B cell (primary cell): ENCODE measurements around the gene COL25A1. TPM values are rescaled to one million over a fixed set of nuclear protein-coding genes. Genes with fewer than 3 reads are reported as not detected.

Experiments used
- ATAC-seq: fragments of 200-7000 bp; cut with Tn5 transposase; one replicate; pipeline ENCODE4 v1.10.0; 2021; ENCODE audit warnings: low read depth, mild to moderate bottlenecking, moderate number of reproducible peaks, moderate library complexity
- CTCF ChIA-PET: fragments of 350-600 bp; sonication (Branson Sonifier 250); formaldehyde crosslinking; loops from one replicate; lab custom pipeline; 2021; ENCODE audit warnings: antibody characterized with exemption, inconsistent platforms; lab: Charles Lee
- POLR2A ChIA-PET: fragments of 350-600 bp; sonication (Branson Sonifier 250); formaldehyde crosslinking; loops from one replicate; lab custom pipeline; 2021; ENCODE audit warnings: antibody characterized with exemption; lab: Charles Lee
- DNase-seq: peaks from one replicate; pipeline ENCODE4 v3.0.0; 2013
- H2AFZ ChIP-seq: 2 replicates; pipeline ENCODE4 v1.6.1; 2012; ENCODE audit warnings: mild to moderate bottlenecking, low read depth, low read length; ENCODE audit not compliant: insufficient read depth, poor library complexity, severe bottlenecking
- H3K27ac ChIP-seq, 2 donors: 1 replicate in 1 of 2; 2 replicates in 1 of 2; pipeline ENCODE4 v1.5.1; 2012 to 2013; ENCODE audit warnings: low read length in 2 of 2, mild to moderate bottlenecking in 2 of 2, moderate library complexity in 1 of 2
- H3K27me3 ChIP-seq, 4 experiments: fragments of 200-600 bp in 1 of 4; sonication (generic) in 1 of 4; replicated peaks in 1 of 4; 1 replicate in 2 of 4; 2 replicates in 2 of 4; pipeline versions ENCODE4 v1.6.1 to v1.7.0; 2013 to 2016; ENCODE audit warnings: low read length in 3 of 4, mild to moderate bottlenecking in 2 of 4, mixed read lengths in 1 of 4, moderate library complexity in 1 of 4; ENCODE audit not compliant: insufficient read depth in 4 of 4, control insufficient read depth in 3 of 4; ENCODE audit errors: control extremely low read depth in 1 of 4
- H3K36me3 ChIP-seq, 2 experiments: replicated peaks in 1 of 2; 1 replicate in 1 of 2; 2 replicates in 1 of 2; pipeline versions ENCODE4 v1.6.1 to v1.7.1; 2013; ENCODE audit warnings: low read length in 1 of 2; ENCODE audit not compliant: insufficient read depth in 2 of 2, control insufficient read depth in 1 of 2; ENCODE audit errors: control extremely low read depth in 1 of 2, extremely low read depth in 1 of 2
- H3K4me1 ChIP-seq, 2 donors: fragments of 200-600 bp in 1 of 2; sonication (generic) in 1 of 2; 1 replicate in 1 of 2; 2 replicates in 1 of 2; pipeline versions ENCODE4 v1.5.1 to v1.6.1; 2013 to 2017; ENCODE audit warnings: low read length in 2 of 2; ENCODE audit not compliant: control insufficient read depth in 2 of 2, insufficient read depth in 2 of 2
- H3K4me2 ChIP-seq: replicated peaks from 2 replicates; pipeline ENCODE3; 2012; ENCODE audit warnings: mild to moderate bottlenecking, low read depth, low read length; ENCODE audit not compliant: poor library complexity, severe bottlenecking
- H3K4me3 ChIP-seq, 5 experiments: fragments of 200-600 bp in 1 of 5; sonication (generic) in 1 of 5; 1 replicate in 3 of 5; 2 replicates in 2 of 5; pipeline versions ENCODE4 v1.5.1 to v1.7.0; 2011 to 2016; ENCODE audit warnings: low read length in 4 of 5, mild to moderate bottlenecking in 4 of 5, low read depth in 2 of 5, control low read depth in 1 of 5, moderate library complexity in 1 of 5; ENCODE audit not compliant: insufficient read depth in 1 of 5; ENCODE audit errors: control extremely low read depth in 1 of 5, extremely low read depth in 1 of 5
- H3K79me2 ChIP-seq: fragments of 200-600 bp; sonication (generic); one replicate; pipeline ENCODE4 v1.6.0; 2016; ENCODE audit warnings: low read length; ENCODE audit not compliant: control insufficient read depth, insufficient read depth
- H3K9ac ChIP-seq: fragments of 200-600 bp; sonication (generic); 2 replicates; pipeline ENCODE4 v1.6.1; 2017; ENCODE audit warnings: mild to moderate bottlenecking, low read length, moderate library complexity
- H3K9me3 ChIP-seq, 3 donors: one replicate each; pipeline versions ENCODE4 v1.6.1 to v1.7.1; 2013; ENCODE audit warnings: low read length in 2 of 3; ENCODE audit not compliant: control insufficient read depth in 2 of 3, insufficient read depth in 1 of 3; ENCODE audit errors: control extremely low read depth in 1 of 3
- H4K20me1 ChIP-seq: 2 replicates; pipeline ENCODE4 v1.6.0; 2012; ENCODE audit warnings: mild to moderate bottlenecking, low read length; ENCODE audit not compliant: insufficient read depth, control insufficient read depth, poor library complexity, severe bottlenecking
- H3K27ac Mint-ChIP-seq: one replicate; pipeline ENCODE4 v1.8.0; 2021; ENCODE audit warnings: mixed read lengths
- H3K27me3 Mint-ChIP-seq: one replicate; pipeline ENCODE4 v1.8.0; 2021; ENCODE audit warnings: mixed read lengths
- H3K4me1 Mint-ChIP-seq: one replicate; pipeline ENCODE4 v1.8.0; 2021; ENCODE audit warnings: mixed read lengths
- H3K4me3 Mint-ChIP-seq: one replicate; pipeline ENCODE4 v1.8.0; 2021; ENCODE audit warnings: mixed read lengths
- H3K9me3 Mint-ChIP-seq: one replicate; pipeline ENCODE4 v1.8.0; 2022; ENCODE audit warnings: mixed read lengths; ENCODE audit not compliant: insufficient read depth
- EZH2 ChIP-seq: IDR thresholded peaks from 2 replicates; pipeline ENCODE4 v1.6.1; 2012; ENCODE audit warnings: borderline replicate concordance, low read depth, mild to moderate bottlenecking, moderate library complexity, low read length; ENCODE audit not compliant: insufficient read depth, poor library complexity, severe bottlenecking
- WGBS: methylation state at CpG from one replicate; pipeline ENCODE4 v1.1.5; 2013; ENCODE audit warnings: missing lambda C conversion rate; ENCODE audit not compliant: insufficient coverage; 5-methylcytosine and 5-hydroxymethylcytosine counted together
- intact Hi-C: fragments of 100-400 bp; cut with micrococcal nuclease; formaldehyde crosslinking; loops from one replicate; pipeline ENCODE4 v1.10.0; 2022
- polyA plus RNA-seq: library from polyadenylated mRNA; depleted of rRNA; stranded (reverse); fragments of >200 nt; gene quantifications from 2 replicates; pipeline ENCODE4 v1.2.3, GENCODE V29; 2012
- total RNA-seq, 2 donors: library from RNA; stranded (reverse); fragments of 120-200 nt in 1 of 2; gene quantifications; 1 replicate in 1 of 2; 2 replicates in 1 of 2; pipeline versions ENCODE4 v1.2.3 to v1.2.4, GENCODE V29; 2013 to 2022
- TF ChIP-seq, protein P1 (sequence below): fragments of 200-600 bp; IDR thresholded peaks from one replicate; pipeline ENCODE4 v1.8.0; 2022; ENCODE audit warnings: antibody characterized with exemption, mild to moderate bottlenecking

COL25A1 gene
- total and polyA plus RNA-seq, 2 donors (not counting 1 experiment from before 2014, with no cell fraction given): not detected

DNA sequence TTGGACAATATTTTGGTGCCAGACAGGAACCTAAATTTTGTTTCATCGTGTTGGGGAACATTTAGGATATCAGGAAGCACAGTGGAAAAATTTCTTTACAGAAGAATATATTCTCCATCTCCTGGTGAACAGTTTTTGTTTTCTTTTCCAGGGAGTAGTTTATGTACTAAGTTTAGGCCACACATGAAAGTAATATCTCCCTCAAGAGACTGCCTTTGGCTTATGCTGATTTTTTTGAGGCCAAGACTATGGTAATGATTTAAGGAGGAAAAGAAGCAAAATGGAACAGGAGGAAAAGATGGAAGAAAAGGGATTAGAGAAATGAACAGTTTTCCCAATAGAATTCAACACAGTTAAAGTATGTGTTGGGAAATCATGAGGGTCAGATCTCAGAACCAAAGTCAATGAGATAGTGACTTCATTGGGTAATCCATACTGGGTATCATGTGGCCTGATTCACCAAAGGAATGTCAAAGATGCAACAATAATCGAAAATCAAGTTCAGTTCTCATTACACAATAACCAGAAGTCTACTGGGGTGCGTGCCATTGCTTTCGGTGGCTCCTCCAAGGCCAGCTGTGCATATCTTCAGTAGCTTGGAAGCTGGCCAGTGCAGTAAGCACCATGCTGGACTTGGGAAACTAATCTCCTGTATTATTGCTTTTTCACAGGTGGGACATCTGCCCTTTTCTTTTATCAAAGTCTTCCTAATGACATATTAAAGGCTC is 234.8 kb downstream of the COL25A1 start:
- WGBS: 86% methylated on average over 3 of the region's 4 CpGs

DNA sequence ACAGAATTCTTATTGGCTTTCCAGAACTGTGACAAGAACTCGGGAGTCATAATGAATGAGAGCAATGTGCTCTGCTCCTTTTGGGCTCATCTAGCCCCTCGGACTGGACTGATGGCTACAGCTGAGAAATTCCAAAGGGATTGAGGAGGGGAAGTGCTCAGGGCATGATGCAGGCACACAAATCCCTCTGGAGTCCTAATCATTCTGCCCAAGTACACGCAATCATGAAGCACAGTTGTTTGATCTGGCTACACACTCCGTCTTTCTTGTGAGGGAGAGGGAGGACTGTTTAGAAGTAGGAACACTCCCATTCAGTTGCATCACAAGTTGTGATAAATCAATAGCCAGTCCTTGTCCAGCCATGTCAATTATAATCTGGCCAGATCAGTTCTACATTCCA is 237.5 kb downstream of the COL25A1 start:
- no peaks in the 10 kb centered on the region for H3K4me1 Mint-ChIP-seq
- CTCF ChIA-PET: no interaction called here
- POLR2A ChIA-PET: no interaction called here
- H4K20me1 ChIP-seq: no peaks in the 10 kb centered on the region
- no peak overlapping the region for H3K9ac ChIP-seq
- no peaks in the 10 kb centered on the region for H3K4me1 ChIP-seq
- no peak overlapping the region for H2AFZ ChIP-seq
- H3K27me3 Mint-ChIP-seq: no peaks in the 10 kb centered on the region
- WGBS: 81% methylated on average over 2 of the region's 4 CpGs
- H3K27ac Mint-ChIP-seq: no peak overlapping the region
- H3K4me3 ChIP-seq: no peak overlapping the region
- peaks cover 0 to 2% (median 0%) of the 10 kb centered on the region in 4 experiments for H3K27me3 ChIP-seq
- TF ChIP-seq EZH2: no peak
- TF ChIP-seq, protein P1, sequence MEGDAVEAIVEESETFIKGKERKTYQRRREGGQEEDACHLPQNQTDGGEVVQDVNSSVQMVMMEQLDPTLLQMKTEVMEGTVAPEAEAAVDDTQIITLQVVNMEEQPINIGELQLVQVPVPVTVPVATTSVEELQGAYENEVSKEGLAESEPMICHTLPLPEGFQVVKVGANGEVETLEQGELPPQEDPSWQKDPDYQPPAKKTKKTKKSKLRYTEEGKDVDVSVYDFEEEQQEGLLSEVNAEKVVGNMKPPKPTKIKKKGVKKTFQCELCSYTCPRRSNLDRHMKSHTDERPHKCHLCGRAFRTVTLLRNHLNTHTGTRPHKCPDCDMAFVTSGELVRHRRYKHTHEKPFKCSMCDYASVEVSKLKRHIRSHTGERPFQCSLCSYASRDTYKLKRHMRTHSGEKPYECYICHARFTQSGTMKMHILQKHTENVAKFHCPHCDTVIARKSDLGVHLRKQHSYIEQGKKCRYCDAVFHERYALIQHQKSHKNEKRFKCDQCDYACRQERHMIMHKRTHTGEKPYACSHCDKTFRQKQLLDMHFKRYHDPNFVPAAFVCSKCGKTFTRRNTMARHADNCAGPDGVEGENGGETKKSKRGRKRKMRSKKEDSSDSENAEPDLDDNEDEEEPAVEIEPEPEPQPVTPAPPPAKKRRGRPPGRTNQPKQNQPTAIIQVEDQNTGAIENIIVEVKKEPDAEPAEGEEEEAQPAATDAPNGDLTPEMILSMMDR: no peak
- H3K9me3 Mint-ChIP-seq: no peaks in the 10 kb centered on the region
- DNase-seq (no peak), ATAC-seq (no peak)
- no peak overlapping the region for H3K27ac ChIP-seq
- H3K4me2 ChIP-seq: no peak overlapping the region
- intact Hi-C loops: no loop called here
- no peaks in the 10 kb centered on the region for H3K9me3 ChIP-seq
- no peaks in the 10 kb centered on the region for H3K36me3 ChIP-seq
- no peaks in the 10 kb centered on the region for H3K79me2 ChIP-seq
- no peak overlapping the region for H3K4me3 Mint-ChIP-seq

More for the DNA sequence above, 234.8 kb downstream of the COL25A1 start:
- H3K27me3 ChIP-seq: no peaks in the 10 kb centered on the region
- H3K79me2 ChIP-seq: no peaks in the 10 kb centered on the region
- H3K36me3 ChIP-seq: no peaks in the 10 kb centered on the region
- H3K4me1 ChIP-seq: no peaks in the 10 kb centered on the region
- ChIA-PET POLR2A (no interaction called here), CTCF (interaction anchor here (0.6 kb wide), 1 partner anchor 17 kb away, joined by 3 read pairs; no protein-coding TSS in a partner anchor)
- H3K9me3 Mint-ChIP-seq: no peaks in the 10 kb centered on the region
- no peaks in the 10 kb centered on the region for H3K27me3 Mint-ChIP-seq
- no peak overlapping the region for H3K27ac ChIP-seq
- DNase-seq: no peak
- H2AFZ ChIP-seq: no peak overlapping the region
- H3K4me1 Mint-ChIP-seq: no peaks in the 10 kb centered on the region
- no peak overlapping the region for H3K27ac Mint-ChIP-seq
- H3K4me3 ChIP-seq: no peak overlapping the region
- no peaks in the 10 kb centered on the region for H4K20me1 ChIP-seq
- no peaks in the 10 kb centered on the region for H3K9me3 ChIP-seq
- intact Hi-C loops: no loop called here
- TF ChIP-seq EZH2: no peak
- TF ChIP-seq, protein P1: no peak
- no peak overlapping the region for H3K9ac ChIP-seq
- H3K4me3 Mint-ChIP-seq: no peak overlapping the region
- H3K4me2 ChIP-seq: no peak overlapping the region
- ATAC-seq: no peak
